Measurements from ENCODE around the gene FRAS1.
"Not testable (repeated sequence)": the region's sequence is repeated elsewhere in the genome, so short reads cannot be mapped to it uniquely, and the experiment has no call there.

Gene FRAS1

GRCh38 chr4:78476108-78476704, 419.1 kb downstream of the FRAS1 start:
- no peak for DNase-seq (ENCODE audit: low read depth, low spot score)
- H3K27ac ChIP-seq = no peak overlapping the region

DNA sequence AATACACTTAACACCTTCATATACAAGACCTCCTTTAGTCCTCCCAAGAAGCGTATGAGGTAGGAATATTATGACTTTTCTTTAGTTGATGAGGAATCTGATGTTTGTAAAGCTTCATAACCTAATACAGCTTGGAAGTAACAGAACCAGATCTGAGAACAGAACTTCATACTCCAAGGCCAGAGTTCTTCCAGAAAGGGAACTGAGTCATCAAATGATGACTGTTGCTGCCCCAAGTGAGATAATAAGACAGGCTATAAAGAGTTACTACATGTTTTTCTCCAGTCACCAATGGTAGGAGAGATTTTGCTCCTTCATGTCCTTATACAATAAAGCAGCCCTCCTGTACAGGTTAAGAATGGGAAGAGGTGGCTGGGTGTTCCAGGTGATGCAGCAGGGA, 420.2 kb downstream of the FRAS1 start:
- peak; percentile 43 for DNase-seq (ENCODE audit: low read depth, low spot score)
- H3K27ac ChIP-seq = no peak overlapping the region

GRCh38 chr4:78478523-78478922, 421.4 kb downstream of the FRAS1 start:
- DNase-seq (ENCODE audit: low read depth, low spot score) = no peak
- no peak overlapping the region for H3K27ac ChIP-seq

DNA sequence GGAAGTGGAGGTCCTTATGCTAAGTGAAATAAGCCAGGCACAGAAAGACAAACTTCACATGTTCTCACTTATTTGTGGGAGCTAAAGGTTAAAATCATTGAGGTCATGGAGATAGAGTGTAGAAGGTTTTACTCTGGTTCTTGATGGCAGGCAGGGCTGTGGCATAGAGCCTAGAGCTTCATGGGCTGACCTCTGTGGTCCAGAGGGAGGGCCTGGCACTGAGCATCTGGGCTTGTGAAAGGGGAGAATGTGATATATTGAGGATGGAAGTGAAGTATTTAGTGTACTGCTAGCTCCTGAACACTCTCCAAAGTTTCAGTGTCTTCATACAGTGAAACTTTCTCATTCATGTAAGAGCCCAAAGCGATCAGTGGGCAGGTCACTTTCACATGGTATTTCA, 423.2 kb downstream of the FRAS1 start:
- no peak for DNase-seq (ENCODE audit: low read depth, low spot score)
- H3K27ac ChIP-seq = peak overlapping the region; percentile 64

- DNase-seq (ENCODE audit: low read depth, low spot score) = peak; percentile 34
- peak overlapping the region; percentile 64 for H3K27ac ChIP-seq
Measured at GRCh38 chr4:78481180-78481579, 424.1 kb downstream of the FRAS1 start.

GRCh38 chr4:78482281-78482680, 425.2 kb downstream of the FRAS1 start:
- no peak for DNase-seq (ENCODE audit: low read depth, low spot score)
- H3K27ac ChIP-seq = no peak overlapping the region

GRCh38 chr4:78483811-78484210, 426.7 kb downstream of the FRAS1 start:
- no peak for DNase-seq (ENCODE audit: low read depth, low spot score)

DNA sequence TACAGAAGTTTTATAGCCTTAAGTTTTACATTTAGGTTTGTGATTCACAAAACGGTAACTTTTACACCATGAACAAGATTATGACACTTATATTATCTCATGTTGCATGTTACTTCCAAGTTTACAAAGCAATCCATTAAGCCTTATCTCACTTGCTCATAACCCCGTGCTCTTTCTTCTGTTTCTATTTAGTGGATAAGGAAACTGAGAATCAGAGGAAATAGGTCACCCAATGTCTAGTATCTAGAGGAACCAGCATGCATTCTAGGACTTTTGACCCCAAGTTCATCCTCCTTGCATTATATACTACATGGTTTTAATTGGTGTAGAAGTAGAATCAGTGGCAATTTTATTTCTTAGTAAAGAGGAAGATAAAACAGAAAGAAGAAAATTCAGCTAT, 427.5 kb downstream of the FRAS1 start:
- no peak for DNase-seq (ENCODE audit: low read depth, low spot score)
- H3K27ac ChIP-seq = no peak overlapping the region

More at GRCh38 chr4:78483811-78484210, 426.7 kb downstream of the FRAS1 start:
- H3K27ac ChIP-seq = no peak overlapping the region

GRCh38 chr4:78493731-78494130, 436.6 kb downstream of the FRAS1 start:
- DNase-seq (ENCODE audit: low read depth, low spot score) = no peak
- no peak overlapping the region for H3K27ac ChIP-seq

DNA sequence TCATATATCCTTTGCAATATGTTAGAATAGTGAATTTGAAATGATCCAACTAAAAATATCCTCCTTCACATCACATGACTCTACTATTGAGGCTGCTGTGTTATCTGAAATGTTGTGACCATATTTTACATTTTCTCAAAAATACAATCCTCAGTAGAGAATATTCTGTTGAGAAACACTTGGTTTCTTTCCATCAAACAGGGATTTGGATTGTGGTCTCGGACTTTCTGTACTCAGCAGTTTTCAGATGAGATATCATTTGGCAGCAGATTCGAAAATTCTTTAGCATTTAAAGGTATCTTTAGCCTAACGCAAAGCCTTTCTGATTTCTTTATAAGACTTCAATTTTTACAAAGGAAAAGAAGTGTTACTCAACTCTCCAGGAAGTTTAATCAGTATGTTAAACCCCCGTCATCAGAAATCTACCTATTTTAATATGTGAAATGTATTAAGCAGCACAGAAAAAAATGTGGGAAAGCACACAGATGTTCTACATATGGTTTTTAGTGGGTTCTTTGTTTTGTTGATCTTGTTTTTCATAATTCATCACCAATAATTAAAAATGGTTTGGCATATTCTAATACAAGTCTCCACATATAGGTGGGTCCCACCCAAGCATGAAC, 439.0 kb downstream of the FRAS1 start:
- no peak overlapping the region for H3K27ac ChIP-seq
- no peak for DNase-seq (ENCODE audit: low read depth, low spot score)

DNA sequence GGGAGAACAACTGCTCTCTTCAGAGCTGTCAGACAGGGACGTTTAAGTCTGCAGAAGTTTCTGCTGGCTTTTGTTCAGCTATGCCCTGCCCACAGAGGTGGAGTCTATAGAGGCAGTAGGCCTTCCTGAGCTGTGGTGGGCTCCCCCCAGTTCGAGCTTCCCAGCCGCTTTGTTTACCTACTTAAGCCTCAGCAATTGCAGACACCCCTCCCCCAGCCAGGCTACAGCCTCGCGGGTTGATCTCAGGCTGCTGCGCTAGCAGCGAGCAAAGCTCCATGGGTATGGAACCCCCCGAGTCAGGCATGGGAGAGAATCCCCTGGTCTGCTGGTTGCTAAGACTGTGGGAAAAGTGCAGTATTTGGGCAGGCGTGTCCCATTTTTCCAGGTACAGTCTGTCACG, 449.1 kb downstream of the FRAS1 start:
- not testable (repeated sequence) for DNase-seq (ENCODE audit: low read depth, low spot score)

GRCh38 chr4:78509043-78509442, 451.9 kb downstream of the FRAS1 start:
- H3K27ac ChIP-seq = no peak overlapping the region
- no peak for DNase-seq (ENCODE audit: low read depth, low spot score)

More for the DNA sequence above, 449.1 kb downstream of the FRAS1 start:
- H3K27ac ChIP-seq = not testable (repeated sequence)

DNA sequence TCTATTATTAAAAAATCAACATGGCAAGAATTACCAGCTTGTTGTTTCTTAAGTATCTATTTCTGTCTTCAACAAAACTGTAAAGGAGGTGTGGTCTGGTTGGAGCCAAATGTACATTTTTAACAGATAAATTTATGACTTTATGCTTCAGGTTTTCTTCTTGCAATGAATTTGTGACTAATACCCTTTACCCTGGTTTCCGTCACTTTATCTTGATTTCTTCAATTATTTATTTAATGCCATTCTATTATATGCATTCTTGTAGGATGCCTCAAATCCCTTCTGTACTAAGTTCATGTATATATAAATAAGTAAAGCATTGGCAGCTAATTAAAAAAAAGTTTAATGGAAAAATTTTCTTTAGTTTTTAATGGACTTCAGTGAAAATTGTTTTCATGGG, 453.0 kb downstream of the FRAS1 start:
- H3K27ac ChIP-seq = no peak overlapping the region
- DNase-seq (ENCODE audit: low read depth, low spot score) = no peak

- no peak overlapping the region for H3K27ac ChIP-seq
- DNase-seq (ENCODE audit: low read depth, low spot score) = no peak
Measured at GRCh38 chr4:78510681-78511080, 453.6 kb downstream of the FRAS1 start.

GRCh38 chr4:78512357-78512920, 455.3 kb downstream of the FRAS1 start:
- DNase-seq (ENCODE audit: low read depth, low spot score) = no peak
- H3K27ac ChIP-seq = no peak overlapping the region

DNA sequence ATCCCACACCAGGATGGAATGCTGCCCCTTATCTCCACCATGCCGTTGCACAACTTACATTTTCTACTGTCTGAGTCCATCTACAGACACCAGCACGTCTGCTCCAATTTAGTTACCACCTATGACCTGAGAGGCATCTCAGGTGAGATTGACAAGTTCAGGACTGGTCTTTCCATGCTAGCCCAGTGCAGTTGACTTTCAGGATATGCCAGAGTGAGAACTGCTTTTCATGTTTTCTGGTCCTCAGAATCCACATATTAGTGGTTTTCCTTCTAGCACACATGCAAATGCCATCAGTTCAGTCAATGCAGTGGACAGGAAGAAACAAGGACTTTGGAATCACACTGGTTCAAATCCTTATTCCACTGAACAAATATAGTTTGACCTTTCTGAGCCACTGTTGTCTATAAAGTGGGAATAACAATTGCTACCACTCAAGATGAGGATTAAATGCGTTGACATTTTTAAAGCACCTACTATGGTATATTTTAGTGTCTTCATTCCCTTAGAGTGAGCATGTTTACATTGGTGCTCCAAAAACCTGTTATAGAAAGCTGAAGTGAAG, 456.4 kb downstream of the FRAS1 start:
- no peak overlapping the region for H3K27ac ChIP-seq
- DNase-seq (ENCODE audit: low read depth, low spot score) = no peak

DNA sequence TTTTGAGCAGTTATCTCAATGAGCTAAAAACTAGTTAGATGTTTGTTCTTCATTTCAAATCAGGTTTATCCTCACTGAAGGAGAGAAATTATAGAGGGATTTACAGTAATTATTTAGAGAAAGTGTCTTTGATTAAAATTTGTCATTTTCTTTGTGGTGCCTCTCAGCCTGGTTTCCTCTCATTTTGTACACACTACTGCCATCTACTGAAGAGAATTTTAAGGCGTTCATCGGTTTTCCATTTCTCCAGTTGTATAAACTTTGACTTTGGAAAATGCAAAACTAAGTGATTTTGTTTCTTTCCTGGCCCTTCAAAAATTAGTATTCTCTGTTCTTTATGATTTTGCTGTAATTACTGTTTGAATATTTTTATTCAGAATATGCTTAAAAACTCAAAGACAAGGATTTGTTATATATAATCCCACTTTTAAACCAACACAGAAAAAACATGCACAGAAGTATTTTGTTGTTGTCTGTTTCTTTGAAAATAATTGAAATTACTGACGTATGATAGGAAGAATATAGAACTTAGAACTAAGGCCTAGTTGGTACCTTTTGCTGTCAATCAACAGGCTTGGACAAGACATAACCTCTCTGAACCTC, 460.0 kb downstream of the FRAS1 start:
- no peak for DNase-seq (ENCODE audit: low read depth, low spot score)

GRCh38 chr4:78518561-78518960, 461.4 kb downstream of the FRAS1 start:
- no peak for DNase-seq (ENCODE audit: low read depth, low spot score)
- H3K27ac ChIP-seq = no peak overlapping the region

More for the DNA sequence above, 460.0 kb downstream of the FRAS1 start:
- no peak overlapping the region for H3K27ac ChIP-seq

GRCh38 chr4:78519962-78520361, 462.8 kb downstream of the FRAS1 start:
- no peak overlapping the region for H3K27ac ChIP-seq
- DNase-seq (ENCODE audit: low read depth, low spot score) = no peak

DNA sequence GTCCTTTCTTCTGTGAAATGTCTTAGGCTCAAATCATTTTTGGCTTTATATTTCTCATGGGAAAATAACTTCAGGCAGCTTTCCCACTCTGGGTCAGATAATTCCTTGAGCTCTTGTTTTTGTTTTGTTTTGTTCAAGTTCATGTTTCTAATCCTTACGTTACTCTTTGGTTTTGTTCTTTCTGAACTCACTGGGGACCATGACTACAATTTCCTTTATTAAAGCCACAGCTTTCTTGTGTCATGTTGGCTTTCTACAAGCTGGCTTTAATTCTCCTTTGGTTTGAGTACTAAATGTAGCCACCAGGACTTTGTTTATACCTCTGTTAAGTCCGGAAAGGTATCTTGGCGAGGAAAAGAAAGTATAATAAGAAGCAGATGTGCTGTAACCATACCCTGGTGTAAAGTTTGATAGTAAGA, 463.7 kb downstream of the FRAS1 start:
- H3K27ac ChIP-seq = no peak overlapping the region
- DNase-seq (ENCODE audit: low read depth, low spot score) = no peak

DNA sequence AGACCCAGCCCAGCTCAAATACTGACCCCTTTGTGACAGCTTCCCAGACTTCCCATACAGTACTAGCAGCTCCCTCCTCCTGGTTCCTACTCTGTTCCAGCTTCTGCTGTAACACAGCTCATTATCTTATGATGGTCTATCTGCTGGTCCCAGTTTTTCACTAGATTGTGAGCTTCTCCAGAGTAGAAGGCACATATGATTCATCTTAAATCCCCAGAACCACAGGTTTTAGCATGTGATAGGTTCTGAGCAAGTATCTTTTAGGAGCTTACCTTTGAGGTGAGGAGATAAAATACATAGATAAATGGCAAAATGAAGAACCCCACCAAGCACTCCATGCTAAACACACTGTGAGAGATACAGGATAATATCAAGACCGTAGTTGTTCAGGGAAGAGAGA, 466.9 kb downstream of the FRAS1 start:
- no peak for DNase-seq (ENCODE audit: low read depth, low spot score)
- no peak overlapping the region for H3K27ac ChIP-seq
